GM12892 (cell line): ENCODE results near the gene SMIM36.
"Not testable (repeated sequence)": the region's sequence is repeated elsewhere in the genome, so short reads cannot be mapped to it uniquely, and the experiment has no call there.

Experiments used
- POLR2A ChIP-seq: IDR thresholded peaks from 2 replicates; pipeline ENCODE4 v1.6.1; 2011; ENCODE audit warnings: low read depth, low read length, control low read depth
- POLR2AphosphoS5 ChIP-seq: IDR thresholded peaks from 2 replicates; pipeline ENCODE4 v1.6.1; 2011; ENCODE audit warnings: low read depth, low read length, control low read depth
- TAF1 ChIP-seq: IDR thresholded peaks from 2 replicates; pipeline ENCODE4 v1.6.1; 2011; ENCODE audit warnings: low read depth, mild to moderate bottlenecking, control low read depth, low read length, borderline replicate concordance

GRCh38 chr17:55507669-55508068, 3.6 kb downstream of the SMIM36 start:
- TF ChIP-seq POLR2A, POLR2AphosphoS5, TAF1: not testable (repeated sequence)
